T-cell (primary cell): ENCODE results near the gene SRI. TPM values are rescaled to one million over a fixed set of nuclear protein-coding genes. Genes with fewer than 3 reads are reported as not detected.
A peak's percentile ranks its signal among the peaks of the same experiment; 100 is the strongest.

Experiments used
- ATAC-seq, 4 experiments: fragments of 200-7000 bp in 3 of 4; fragments of 150-1000 bp in 1 of 4; cut with Tn5 transposase; replicated peaks in 1 of 4; 1 replicate in 3 of 4; 2 replicates in 1 of 4; pipeline ENCODE4 v1.10.0; 2021; ENCODE audit warnings: moderate library complexity in 3 of 4, mild to moderate bottlenecking in 2 of 4, moderate number of reproducible peaks in 1 of 4
- CTCF ChIA-PET, 2 donors: fragments of 300-600 bp; sonication (Branson Sonifier 250); formaldehyde crosslinking; loops; one replicate each; lab custom pipeline; 2022; ENCODE audit warnings: antibody characterized with exemption in 2 of 2; lab: Charles Lee
- POLR2A ChIA-PET, 2 donors: fragments of 300-600 bp; sonication (Branson Sonifier 250); formaldehyde crosslinking; loops; one replicate each; lab custom pipeline; 2022; ENCODE audit warnings: antibody characterized with exemption in 2 of 2; lab: Charles Lee
- DNase-seq, 35 experiments: peaks; one replicate each; pipeline versions ENCODE4 v3.0.0 to v3.0.0-alpha.2; 2013 to 2023
- H3K27ac ChIP-seq: one replicate; pipeline ENCODE4 v1.5.1; 2013; ENCODE audit warnings: low read length
- H3K27me3 ChIP-seq, 2 experiments: replicated peaks in 1 of 2; 1 replicate in 1 of 2; 2 replicates in 1 of 2; pipeline versions ENCODE4 v1.6.1 to v1.7.0; 2013; ENCODE audit warnings: low read length in 1 of 2, mixed read lengths in 1 of 2; ENCODE audit not compliant: control insufficient read depth in 2 of 2, insufficient read depth in 2 of 2; ENCODE audit errors: extremely low read depth in 1 of 2
- H3K36me3 ChIP-seq, 2 donors: 1 replicate in 1 of 2; 2 replicates in 1 of 2; pipeline versions ENCODE4 v1.6.1 to v1.7.0; 2013; ENCODE audit warnings: low read length in 1 of 2; ENCODE audit not compliant: control insufficient read depth in 2 of 2, insufficient read depth in 1 of 2; ENCODE audit errors: extremely low read depth in 1 of 2
- H3K4me1 ChIP-seq, 2 experiments: 1 replicate in 1 of 2; 2 replicates in 1 of 2; pipeline versions ENCODE4 v1.6.1 to v1.7.0; 2013; ENCODE audit warnings: low read length in 2 of 2, mixed read lengths in 1 of 2; ENCODE audit not compliant: insufficient read depth in 2 of 2, control insufficient read depth in 1 of 2; ENCODE audit errors: extremely low read depth in 1 of 2
- H3K4me3 ChIP-seq, 2 donors: 1 replicate in 1 of 2; 2 replicates in 1 of 2; pipeline versions ENCODE4 v1.5.1 to v1.7.0; 2013; ENCODE audit warnings: mild to moderate bottlenecking in 2 of 2, low read length in 1 of 2, moderate library complexity in 1 of 2; ENCODE audit not compliant: control insufficient read depth in 1 of 2; ENCODE audit errors: extremely low read depth in 1 of 2
- H3K9me3 ChIP-seq: 2 replicates; pipeline ENCODE4 v1.7.0; 2013
- H3K27ac Mint-ChIP-seq, 2 donors: one replicate each; pipeline ENCODE4 v1.8.0; 2020 to 2021; ENCODE audit warnings: mild to moderate bottlenecking in 2 of 2, mixed read lengths in 2 of 2
- H3K27me3 Mint-ChIP-seq, 2 donors: one replicate each; pipeline ENCODE4 v1.8.0; 2021 to 2022; ENCODE audit warnings: mixed read lengths in 2 of 2
- H3K36me3 Mint-ChIP-seq: one replicate; pipeline ENCODE4 v1.8.0; 2021; ENCODE audit warnings: mixed read lengths
- H3K4me1 Mint-ChIP-seq, 3 donors: one replicate each; pipeline ENCODE4 v1.8.0; 2020 to 2022; ENCODE audit warnings: mixed read lengths in 3 of 3, mild to moderate bottlenecking in 1 of 3
- H3K4me3 Mint-ChIP-seq, 3 donors: one replicate each; pipeline ENCODE4 v1.8.0; 2020 to 2022; ENCODE audit warnings: mild to moderate bottlenecking in 3 of 3, mixed read lengths in 3 of 3, moderate library complexity in 3 of 3
- H3K9me3 Mint-ChIP-seq, 3 donors: one replicate each; pipeline ENCODE4 v1.8.0; 2020 to 2022; ENCODE audit warnings: mixed read lengths in 3 of 3
- WGBS: methylation state at CpG from one replicate; pipeline ENCODE4 v1.1.5; 2013; ENCODE audit warnings: missing lambda C conversion rate; ENCODE audit not compliant: insufficient coverage; 5-methylcytosine and 5-hydroxymethylcytosine counted together
- total RNA-seq, 35 experiments: library from RNA in 6 of 35; stranded (reverse) in 6 of 35; fragments of 120-200 nt in 1 of 35; gene quantifications; one replicate each; pipeline versions ENCODE4 v1.2.1 to v1.2.4 and lab custom pipeline; 2013 to 2026

Gene SRI
- total RNA-seq, 5 donors from 2014 or later (not counting 1 experiment from before 2014, with no cell fraction given), result 58.0 to 67.9 (median 62.8) TPM

- Histone ChIP-seq H3K36me3 (peaks cover 0 to 4% of the 10 kb centered on the region in 2 donors), H3K4me1 (no peaks in the 10 kb centered on the region), H3K9me3 (no peaks in the 10 kb centered on the region), H3K4me3 (no peak overlapping the region), H3K27ac (no peak overlapping the region), H3K27me3 (no peaks in the 10 kb centered on the region)
- ChIA-PET CTCF (interaction anchor here in 1 of 2 donors (0.7 kb wide), 1 partner anchor 13 kb away, joined by 3 read pairs; no protein-coding TSS in a partner anchor), POLR2A (no interaction called here)
- no peak for DNase-seq
- Mint-ChIP-seq H3K4me1 (no peaks in the 10 kb centered on the region), H3K36me3 (peaks cover 29% of the 10 kb centered on the region), H3K27me3 (no peaks in the 10 kb centered on the region), H3K9me3 (no peaks in the 10 kb centered on the region), H3K27ac (no peak overlapping the region), H3K4me3 (no peak overlapping the region)
- ATAC-seq, result no peak
These were observed 34.2 kb downstream of the SRI start for GRCh38 chr7:88185650-88186049.

- Mint-ChIP-seq H3K9me3 (no peaks in the 10 kb centered on the region), H3K4me3 (no peak overlapping the region), H3K36me3 (peaks cover 29% of the 10 kb centered on the region), H3K27me3 (no peaks in the 10 kb centered on the region), H3K27ac (no peak overlapping the region), H3K4me1 (no peaks in the 10 kb centered on the region)
- Histone ChIP-seq H3K27me3 (no peaks in the 10 kb centered on the region), H3K9me3 (no peaks in the 10 kb centered on the region), H3K36me3 (peaks cover 0 to 4% of the 10 kb centered on the region in 2 donors), H3K4me3 (no peak overlapping the region), H3K4me1 (no peaks in the 10 kb centered on the region), H3K27ac (no peak overlapping the region)
- DNase-seq (no peak), ATAC-seq (peak in 1 of 4 experiments; percentile 32)
- ChIA-PET POLR2A (no interaction called here), CTCF (interaction anchor here in 1 of 2 donors (0.7 kb wide), 1 partner anchor 13 kb away, joined by 3 read pairs; no protein-coding TSS in a partner anchor)
- WGBS, result 91% methylated on average over 4 of the region's 5 CpGs
These were observed 35.0 kb downstream of the SRI start for GRCh38 chr7:88184848-88185304.

GRCh38 chr7:88183051-88183450 is 36.8 kb downstream of the SRI start:
- no peaks in the 10 kb centered on the region for H3K4me1 Mint-ChIP-seq
- no peaks in the 10 kb centered on the region for H3K27me3 ChIP-seq
- ChIA-PET CTCF (no interaction called here), POLR2A (no interaction called here)
- ATAC-seq, result no peak
- H3K4me3 ChIP-seq, result no peak overlapping the region
- no peaks in the 10 kb centered on the region for H3K27me3 Mint-ChIP-seq
- no peaks in the 10 kb centered on the region for H3K4me1 ChIP-seq
- no peak overlapping the region for H3K4me3 Mint-ChIP-seq
- H3K9me3 Mint-ChIP-seq, result no peaks in the 10 kb centered on the region
- no peak overlapping the region for H3K27ac ChIP-seq
- H3K36me3 ChIP-seq, result no peaks in the 10 kb centered on the region
- no peak for DNase-seq
- H3K27ac Mint-ChIP-seq, result no peak overlapping the region
- H3K9me3 ChIP-seq, result no peaks in the 10 kb centered on the region
- WGBS, result no CpG with 5 or more reads among the region's 1 CpG
- H3K36me3 Mint-ChIP-seq, result peaks cover 29% of the 10 kb centered on the region

GRCh38 chr7:88176190-88176589 is 43.6 kb downstream of the SRI start:
- H3K4me1 Mint-ChIP-seq, result no peaks in the 10 kb centered on the region
- no peak overlapping the region for H3K27ac Mint-ChIP-seq
- Histone ChIP-seq H3K4me3 (no peak overlapping the region), H3K27me3 (no peaks in the 10 kb centered on the region), H3K4me1 (no peaks in the 10 kb centered on the region), H3K9me3 (no peaks in the 10 kb centered on the region), H3K36me3 (no peaks in the 10 kb centered on the region), H3K27ac (no peak overlapping the region)
- H3K36me3 Mint-ChIP-seq, result peaks cover 2% of the 10 kb centered on the region
- H3K4me3 Mint-ChIP-seq, result no peak overlapping the region
- no peak for DNase-seq
- no peaks in the 10 kb centered on the region for H3K27me3 Mint-ChIP-seq
- ChIA-PET POLR2A (no interaction called here), CTCF (no interaction called here)
- no peak for ATAC-seq
- no peaks in the 10 kb centered on the region for H3K9me3 Mint-ChIP-seq
- no CpG with 5 or more reads among the region's 5 CpGs for WGBS

DNA sequence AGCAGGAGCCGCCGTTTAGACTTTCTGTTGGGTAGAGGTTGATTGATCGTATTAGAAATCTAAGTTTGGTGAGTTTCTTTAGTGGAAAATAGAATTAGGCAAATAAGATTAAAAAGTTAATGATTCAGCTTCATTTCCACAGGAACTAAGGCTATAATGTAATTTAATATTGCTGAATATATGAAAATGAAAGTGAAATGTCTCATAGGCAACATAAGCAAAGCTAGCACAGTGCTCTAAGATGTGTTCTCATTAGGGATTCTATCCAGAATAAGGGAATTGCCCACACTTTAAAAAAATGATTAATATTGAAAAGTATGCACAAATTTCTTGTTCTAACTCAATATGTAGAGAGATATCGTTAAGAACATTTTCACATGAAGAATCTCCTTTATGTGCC is 47.0 kb downstream of the SRI start:
- Histone ChIP-seq H3K4me1 (no peaks in the 10 kb centered on the region), H3K36me3 (no peaks in the 10 kb centered on the region), H3K27me3 (no peaks in the 10 kb centered on the region), H3K27ac (no peak overlapping the region), H3K9me3 (no peaks in the 10 kb centered on the region), H3K4me3 (no peak overlapping the region)
- DNase-seq, result no peak
- Mint-ChIP-seq H3K4me3 (no peak overlapping the region), H3K27me3 (no peaks in the 10 kb centered on the region), H3K27ac (no peak overlapping the region), H3K4me1 (no peaks in the 10 kb centered on the region), H3K9me3 (no peaks in the 10 kb centered on the region), H3K36me3 (no peaks in the 10 kb centered on the region)
- ChIA-PET POLR2A (no interaction called here), CTCF (interaction anchor here in 1 of 2 donors (1.2 kb wide), 1 partner anchor 12 kb away, joined by 3 read pairs; no protein-coding TSS in a partner anchor)
- no peak for ATAC-seq
- WGBS, result no CpG with 5 or more reads among the region's 4 CpGs

GRCh38 chr7:88169717-88170320 is 50.0 kb downstream of the SRI start:
- Histone ChIP-seq H3K4me1 (no peaks in the 10 kb centered on the region), H3K36me3 (no peaks in the 10 kb centered on the region), H3K27ac (no peak overlapping the region), H3K27me3 (no peaks in the 10 kb centered on the region), H3K9me3 (no peaks in the 10 kb centered on the region), H3K4me3 (no peak overlapping the region)
- Mint-ChIP-seq H3K4me1 (no peaks in the 10 kb centered on the region), H3K4me3 (no peak overlapping the region), H3K27ac (no peak overlapping the region), H3K27me3 (no peaks in the 10 kb centered on the region), H3K36me3 (no peaks in the 10 kb centered on the region), H3K9me3 (no peaks in the 10 kb centered on the region)
- peak in 1 of 35 experiments; percentile 18 for DNase-seq
- ChIA-PET CTCF (interaction anchor here (0.6 to 0.9 kb wide), 2 partner anchors 72 to 664 kb away, joined by 3 to 4 read pairs; no protein-coding TSS in a partner anchor), POLR2A (interaction anchor here in 1 of 2 donors (0.6 kb wide), 1 partner anchor 259 kb away, joined by 3 read pairs; no protein-coding TSS in a partner anchor)
- no CpG with 5 or more reads among the region's 1 CpG for WGBS
- ATAC-seq, result no peak
